Activated CD4-positive, alpha-beta T cell treated with anti-CD3 and anti-CD28 coated beads for 24 hours (primary cell): ENCODE measurements around the gene ATP6V1G2.
A peak's percentile ranks its signal among the peaks of the same experiment; 100 is the strongest.

Experiments used
- DNase-seq, 2 donors: peaks; one replicate each; pipeline ENCODE4 v3.0.0-alpha.2; 2020; ENCODE audit warnings: low read depth in 2 of 2

The ATP6V1G2 gene

GRCh38 chr6:31548544-31548873, 2.1 kb upstream of the ATP6V1G2 start:
- DNase-seq = no peak

GRCh38 chr6:31547727-31548543, 1.5 kb upstream of the ATP6V1G2 start:
- DNase-seq = no peak

- DNase-seq = peak; percentile 84 to 87
Observed at GRCh38 chr6:31546958-31547726, 734 bp upstream of the ATP6V1G2 start, which contains the start of gene NFKBIL1. Gene NFKBIL1 (plus strand): TSS chr6:31547608. CDS start chr6:31547695, 87 bp downstream.

GRCh38 chr6:31545291-31545690, 1.1 kb downstream of the ATP6V1G2 start:
- DNase-seq = no peak

GRCh38 chr6:31544676-31545075, 1.7 kb downstream of the ATP6V1G2 start:
- no peak for DNase-seq

- no peak for DNase-seq
Observed at GRCh38 chr6:31543639-31544038, 2.8 kb downstream of the ATP6V1G2 start.

- DNase-seq = peak; percentile 85 to 88
Observed at GRCh38 chr6:31541658-31542521, 4.5 kb downstream of the ATP6V1G2 start, which contains the start of gene DDX39B. Gene DDX39B (minus strand): TSS chr6:31542003. CDS start chr6:31540532, 1,471 bp downstream.

- DNase-seq = peak; percentile 41 to 46
Observed at GRCh38 chr6:31541059-31541657, 5.2 kb downstream of the ATP6V1G2 start.

- DNase-seq = no peak
Observed at GRCh38 chr6:31540640-31541039, 5.8 kb downstream of the ATP6V1G2 start.

- DNase-seq = no peak
Observed at GRCh38 chr6:31538805-31539400, 7.5 kb downstream of the ATP6V1G2 start.

GRCh38 chr6:31535538-31536324, 10.7 kb downstream of the ATP6V1G2 start:
- no peak for DNase-seq

- DNase-seq = no peak
Observed at GRCh38 chr6:31534521-31535040, 11.8 kb downstream of the ATP6V1G2 start.

GRCh38 chr6:31534011-31534410, 12.4 kb downstream of the ATP6V1G2 start:
- DNase-seq = no peak

- DNase-seq = no peak
Observed at GRCh38 chr6:31533455-31533841, 13.0 kb downstream of the ATP6V1G2 start.

GRCh38 chr6:31532644-31533454, 13.6 kb downstream of the ATP6V1G2 start:
- no peak for DNase-seq

- no peak for DNase-seq
Observed at GRCh38 chr6:31531771-31532643, 14.4 kb downstream of the ATP6V1G2 start.

GRCh38 chr6:31531162-31531561, 15.2 kb downstream of the ATP6V1G2 start:
- DNase-seq = no peak

- DNase-seq = no peak
Observed at GRCh38 chr6:31530659-31531058, 15.7 kb downstream of the ATP6V1G2 start.
